ENCODE measurements around the gene GAB2. TPM values are rescaled to one million over a fixed set of nuclear protein-coding genes. Genes with fewer than 3 reads are reported as not detected.

Gene GAB2
- total RNA-seq, 1 donor from 2014 or later, result 65.8 TPM

DNA sequence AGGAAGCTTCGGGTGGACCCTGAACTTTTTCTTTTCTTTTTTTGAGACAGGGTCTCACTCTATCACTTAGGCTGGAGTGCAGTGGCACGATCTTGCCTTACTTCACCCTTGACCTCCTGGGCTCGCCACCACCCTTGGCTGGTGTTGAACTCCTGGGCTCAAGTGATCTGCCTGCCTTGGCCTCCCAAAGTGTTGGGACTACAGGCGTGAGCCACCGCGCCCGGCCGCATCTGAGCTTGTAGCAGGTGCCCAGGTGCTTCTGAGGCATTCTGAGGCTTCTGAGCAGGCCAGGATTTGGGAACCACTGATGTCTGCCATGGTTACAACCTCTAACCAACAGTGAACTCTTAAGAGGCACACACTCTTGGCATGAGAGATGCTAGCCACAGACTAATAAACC, 223.8 kb downstream of the GAB2 start:
- Histone ChIP-seq H3K36me3 (no peaks in the 10 kb centered on the region), H3K9me3 (no peaks in the 10 kb centered on the region), H3K4me3 (no peak overlapping the region), H3K4me1 (peaks cover 18% of the 10 kb centered on the region), H3K27me3 (no peaks in the 10 kb centered on the region), H3K27ac (no peak overlapping the region)
- ATAC-seq (no peak), DNase-seq (no peak)
- TF ChIP-seq CTCF (IDR thresholded peaks at IDR 0.05), result no peak
- intact Hi-C loops (cut with DNase I), result no loop called here

DNA sequence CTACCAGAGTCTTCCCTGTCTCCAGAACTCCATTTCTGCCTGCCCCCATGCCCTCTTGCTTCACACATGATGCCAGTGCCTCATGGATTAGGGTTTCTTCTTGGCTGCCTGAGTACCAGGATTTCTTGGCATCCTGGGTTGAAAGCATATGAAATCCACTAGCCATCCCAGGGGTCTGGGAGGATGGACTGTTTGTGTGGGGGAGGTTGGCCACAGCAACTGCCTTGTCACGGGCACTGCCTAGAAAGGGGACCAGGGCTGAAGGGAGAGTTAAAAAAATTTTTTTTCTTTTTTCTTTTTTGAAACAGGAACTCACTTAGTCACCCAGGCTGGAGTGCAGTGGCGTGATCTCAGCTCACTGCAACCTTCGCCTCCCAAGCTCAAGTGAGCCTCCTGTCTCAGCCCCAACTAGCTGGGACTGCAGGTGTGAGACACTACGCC, 224.7 kb downstream of the GAB2 start:
- H3K4me3 ChIP-seq, result no peak overlapping the region
- H3K27me3 ChIP-seq, result no peaks in the 10 kb centered on the region
- H3K4me1 ChIP-seq, result peaks cover 18% of the 10 kb centered on the region
- H3K36me3 ChIP-seq, result no peaks in the 10 kb centered on the region
- no peak for ATAC-seq
- H3K9me3 ChIP-seq, result no peaks in the 10 kb centered on the region
- intact Hi-C loops (cut with DNase I), result no loop called here
- no peak for TF ChIP-seq CTCF (IDR thresholded peaks at IDR 0.05)
- no peak for DNase-seq
- no peak overlapping the region for H3K27ac ChIP-seq

GRCh38 chr11:78192223-78192719, 225.3 kb downstream of the GAB2 start:
- ATAC-seq (no peak), DNase-seq (no peak)
- Histone ChIP-seq H3K27me3 (no peaks in the 10 kb centered on the region), H3K4me3 (no peak overlapping the region), H3K36me3 (no peaks in the 10 kb centered on the region), H3K4me1 (peaks cover 22% of the 10 kb centered on the region), H3K27ac (no peak overlapping the region), H3K9me3 (no peaks in the 10 kb centered on the region)
- no peak for TF ChIP-seq CTCF (IDR thresholded peaks at IDR 0.05)
- intact Hi-C loops (cut with DNase I), result no loop called here

DNA sequence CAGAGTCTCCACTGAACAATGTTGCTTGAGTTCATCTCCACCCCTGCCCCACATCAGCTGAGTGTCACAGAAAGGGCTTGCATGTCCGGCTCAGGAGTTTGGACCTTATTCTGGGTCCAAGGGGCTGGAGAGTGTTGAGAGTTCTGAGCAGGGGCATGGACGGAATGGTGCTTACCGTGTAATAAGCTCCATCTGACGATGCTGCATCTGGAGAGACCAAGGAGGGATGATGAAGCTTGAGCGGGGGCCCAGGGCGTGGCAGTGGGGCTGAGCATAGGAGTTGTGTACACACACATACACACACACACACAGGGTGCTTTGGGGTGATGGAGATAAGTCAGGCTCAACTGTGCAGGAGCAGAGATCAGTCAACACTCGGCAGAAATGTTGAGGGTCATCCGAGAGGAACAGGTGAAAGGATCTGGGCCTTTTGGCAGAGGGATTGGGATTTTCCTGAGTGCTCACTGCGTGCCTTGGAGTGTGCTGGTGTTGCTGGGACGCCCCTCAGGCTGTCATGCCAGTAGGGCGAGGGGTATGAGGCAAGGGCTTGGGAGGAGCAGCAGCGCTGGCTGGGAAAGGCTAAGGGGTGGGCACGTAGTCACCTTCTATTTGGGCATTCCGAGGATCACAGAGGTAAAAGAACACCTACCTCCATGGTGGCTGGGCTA, 226.6 kb downstream of the GAB2 start:
- Histone ChIP-seq H3K9me3 (no peaks in the 10 kb centered on the region), H3K4me1 (peaks cover 32% of the 10 kb centered on the region), H3K27me3 (no peaks in the 10 kb centered on the region), H3K36me3 (no peaks in the 10 kb centered on the region), H3K4me3 (no peak overlapping the region), H3K27ac (no peak overlapping the region)
- DNase-seq (no peak), ATAC-seq (no peak)
- no peak for TF ChIP-seq CTCF (IDR thresholded peaks at IDR 0.05)
- intact Hi-C loops (cut with DNase I), result no loop called here

DNA sequence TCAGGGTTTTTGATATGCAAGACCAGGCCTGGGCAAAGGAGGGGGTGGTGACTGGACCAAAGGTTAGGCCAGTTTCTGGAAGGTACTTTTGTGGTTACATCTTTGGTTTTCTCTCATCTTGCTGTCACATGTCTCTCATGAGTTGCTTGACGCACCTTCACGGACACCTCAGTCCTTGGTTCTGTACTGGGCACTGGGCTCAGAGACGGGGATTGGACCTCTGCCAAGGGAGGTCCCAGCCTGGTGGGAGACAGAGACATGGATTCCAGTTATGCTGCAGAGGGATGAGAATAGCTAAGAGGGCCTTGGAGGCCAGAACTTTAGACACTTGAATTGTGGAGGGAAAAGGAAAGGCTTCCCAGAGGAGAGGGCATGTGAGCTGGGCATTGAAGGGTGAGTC, 227.2 kb downstream of the GAB2 start:
- Histone ChIP-seq H3K27me3 (no peaks in the 10 kb centered on the region), H3K36me3 (no peaks in the 10 kb centered on the region), H3K4me1 (peaks cover 38% of the 10 kb centered on the region), H3K4me3 (no peak overlapping the region), H3K27ac (no peak overlapping the region), H3K9me3 (no peaks in the 10 kb centered on the region)
- ATAC-seq (no peak), DNase-seq (no peak)
- intact Hi-C loops (cut with DNase I), result no loop called here
- TF ChIP-seq CTCF (IDR thresholded peaks at IDR 0.05), result no peak

Data from upper lobe of right lung (tissue), 1 donor.